ENCODE results near the gene DUSP1. TPM values are rescaled to one million over a fixed set of nuclear protein-coding genes. Genes with fewer than 3 reads are reported as not detected.
A peak's percentile ranks its signal among the peaks of the same experiment; 100 is the strongest.

The DUSP1 gene
- total and polyA plus RNA-seq, 2 of the 13 experiments (the other 11 are each of a cell fraction or from before 2014, with no cell fraction given) = 27.1 to 55.5 TPM

DNA sequence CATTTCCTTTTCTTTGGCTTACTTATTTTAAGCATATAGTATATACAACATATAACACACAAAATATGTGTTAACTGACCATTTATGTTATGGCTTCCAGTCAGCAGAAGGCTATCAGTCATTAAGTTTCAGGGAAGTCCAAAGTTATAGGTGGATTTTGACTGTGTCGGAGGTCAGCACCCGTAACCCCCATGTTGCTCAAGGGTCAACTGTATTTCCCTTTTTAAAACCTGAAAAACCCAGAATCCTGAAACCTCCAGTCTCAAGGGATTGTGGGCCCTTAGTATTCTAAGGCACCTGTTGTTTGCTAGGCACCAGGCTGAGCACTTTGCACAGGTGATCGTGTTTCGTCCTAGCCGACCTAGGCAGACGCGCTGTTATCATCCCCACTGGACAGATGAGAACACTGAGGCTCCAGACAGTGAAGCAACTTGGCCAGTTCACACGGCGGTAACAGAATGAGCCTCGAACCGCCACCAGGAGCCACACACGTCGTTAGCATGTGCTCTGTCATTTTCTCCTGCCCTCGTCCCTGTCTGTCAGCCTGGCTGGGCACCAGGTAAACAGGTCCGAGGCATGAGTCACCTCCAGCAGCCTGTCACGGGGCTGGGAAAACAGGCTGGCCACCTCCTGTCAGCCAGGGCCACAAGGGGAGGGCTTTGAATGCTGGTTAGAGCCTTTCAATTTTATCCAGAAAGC lies 39.9 kb downstream of the DUSP1 start (continued):
- TF ChIP-seq ZBTB1 (CRISPR knock-in tag; IDR thresholded peaks at IDR 0.05; ENCODE audit: borderline replicate concordance) (0 out of 2 replicates have a peak, but pooled peaks have one; percentile 51), MED1 (CRISPR knock-in tag; IDR thresholded peaks at IDR 0.05) (peak; percentile 89), HMG20A (CRISPR knock-in tag; IDR thresholded peaks at IDR 0.05; ENCODE audit: borderline replicate concordance) (peak; percentile 73; the same call in 1 of the 2 replicates), HNF4A (CRISPR knock-in tag; IDR thresholded peaks at IDR 0.05) (no peak), JUND (CRISPR knock-in tag; IDR thresholded peaks at IDR 0.05) (peak; percentile 89), SP5 (CRISPR knock-in tag; IDR thresholded peaks at IDR 0.05; ENCODE audit: borderline replicate concordance, low read depth) (0 out of 2 replicates have a peak, but pooled peaks have one; percentile 19), RBM39 (IDR thresholded peaks at IDR 0.05; ENCODE audit: low read depth, low read length, poor library complexity, severe bottlenecking) (no peak), KDM4B (CRISPR knock-in tag; IDR thresholded peaks at IDR 0.05) (0 out of 2 replicates have a peak, but pooled peaks have one; percentile 78), ZMYM4 (CRISPR knock-in tag; IDR thresholded peaks at IDR 0.05) (no peak), AKAP8 (CRISPR knock-in tag; IDR thresholded peaks at IDR 0.05) (no peak), JUNB (CRISPR knock-in tag; IDR thresholded peaks at IDR 0.05; ENCODE audit: borderline replicate concordance) (peak; percentile 71), TBX2 (CRISPR knock-in tag; IDR thresholded peaks at IDR 0.05; ENCODE audit: borderline replicate concordance) (peak; percentile 76; the same call in 1 of the 2 replicates), TMF1 (CRISPR knock-in tag; IDR thresholded peaks at IDR 0.05; ENCODE audit: low read depth) (no peak), REPIN1 (CRISPR knock-in tag; IDR thresholded peaks at IDR 0.05; ENCODE audit: borderline replicate concordance, low read depth) (no peak), EHMT2 (IDR thresholded peaks at IDR 0.05; ENCODE audit: borderline replicate concordance, low read depth, low read length) (no peak), FOXA3 (CRISPR knock-in tag; IDR thresholded peaks at IDR 0.05) (peak; percentile 92)
- TF ChIP-seq, protein P1, sequence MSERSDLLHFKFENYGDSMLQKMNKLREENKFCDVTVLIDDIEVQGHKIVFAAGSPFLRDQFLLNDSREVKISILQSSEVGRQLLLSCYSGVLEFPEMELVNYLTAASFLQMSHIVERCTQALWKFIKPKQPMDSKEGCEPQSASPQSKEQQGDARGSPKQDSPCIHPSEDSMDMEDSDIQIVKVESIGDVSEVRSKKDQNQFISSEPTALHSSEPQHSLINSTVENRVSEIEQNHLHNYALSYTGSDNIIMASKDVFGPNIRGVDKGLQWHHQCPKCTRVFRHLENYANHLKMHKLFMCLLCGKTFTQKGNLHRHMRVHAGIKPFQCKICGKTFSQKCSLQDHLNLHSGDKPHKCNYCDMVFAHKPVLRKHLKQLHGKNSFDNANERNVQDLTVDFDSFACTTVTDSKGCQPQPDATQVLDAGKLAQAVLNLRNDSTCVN (CRISPR knock-in tag; IDR thresholded peaks at IDR 0.05; ENCODE audit: borderline replicate concordance) = peak; percentile 96
- TF ChIP-seq, protein P2, sequence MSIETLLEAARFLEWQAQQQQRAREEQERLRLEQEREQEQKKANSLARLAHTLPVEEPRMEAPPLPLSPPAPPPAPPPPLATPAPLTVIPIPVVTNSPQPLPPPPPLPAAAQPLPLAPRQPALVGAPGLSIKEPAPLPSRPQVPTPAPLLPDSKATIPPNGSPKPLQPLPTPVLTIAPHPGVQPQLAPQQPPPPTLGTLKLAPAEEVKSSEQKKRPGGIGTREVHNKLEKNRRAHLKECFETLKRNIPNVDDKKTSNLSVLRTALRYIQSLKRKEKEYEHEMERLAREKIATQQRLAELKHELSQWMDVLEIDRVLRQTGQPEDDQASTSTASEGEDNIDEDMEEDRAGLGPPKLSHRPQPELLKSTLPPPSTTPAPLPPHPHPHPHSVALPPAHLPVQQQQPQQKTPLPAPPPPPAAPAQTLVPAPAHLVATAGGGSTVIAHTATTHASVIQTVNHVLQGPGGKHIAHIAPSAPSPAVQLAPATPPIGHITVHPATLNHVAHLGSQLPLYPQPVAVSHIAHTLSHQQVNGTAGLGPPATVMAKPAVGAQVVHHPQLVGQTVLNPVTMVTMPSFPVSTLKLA (IDR thresholded peaks at IDR 0.05) = peak; percentile 79
- TF ChIP-seq, protein P3, sequence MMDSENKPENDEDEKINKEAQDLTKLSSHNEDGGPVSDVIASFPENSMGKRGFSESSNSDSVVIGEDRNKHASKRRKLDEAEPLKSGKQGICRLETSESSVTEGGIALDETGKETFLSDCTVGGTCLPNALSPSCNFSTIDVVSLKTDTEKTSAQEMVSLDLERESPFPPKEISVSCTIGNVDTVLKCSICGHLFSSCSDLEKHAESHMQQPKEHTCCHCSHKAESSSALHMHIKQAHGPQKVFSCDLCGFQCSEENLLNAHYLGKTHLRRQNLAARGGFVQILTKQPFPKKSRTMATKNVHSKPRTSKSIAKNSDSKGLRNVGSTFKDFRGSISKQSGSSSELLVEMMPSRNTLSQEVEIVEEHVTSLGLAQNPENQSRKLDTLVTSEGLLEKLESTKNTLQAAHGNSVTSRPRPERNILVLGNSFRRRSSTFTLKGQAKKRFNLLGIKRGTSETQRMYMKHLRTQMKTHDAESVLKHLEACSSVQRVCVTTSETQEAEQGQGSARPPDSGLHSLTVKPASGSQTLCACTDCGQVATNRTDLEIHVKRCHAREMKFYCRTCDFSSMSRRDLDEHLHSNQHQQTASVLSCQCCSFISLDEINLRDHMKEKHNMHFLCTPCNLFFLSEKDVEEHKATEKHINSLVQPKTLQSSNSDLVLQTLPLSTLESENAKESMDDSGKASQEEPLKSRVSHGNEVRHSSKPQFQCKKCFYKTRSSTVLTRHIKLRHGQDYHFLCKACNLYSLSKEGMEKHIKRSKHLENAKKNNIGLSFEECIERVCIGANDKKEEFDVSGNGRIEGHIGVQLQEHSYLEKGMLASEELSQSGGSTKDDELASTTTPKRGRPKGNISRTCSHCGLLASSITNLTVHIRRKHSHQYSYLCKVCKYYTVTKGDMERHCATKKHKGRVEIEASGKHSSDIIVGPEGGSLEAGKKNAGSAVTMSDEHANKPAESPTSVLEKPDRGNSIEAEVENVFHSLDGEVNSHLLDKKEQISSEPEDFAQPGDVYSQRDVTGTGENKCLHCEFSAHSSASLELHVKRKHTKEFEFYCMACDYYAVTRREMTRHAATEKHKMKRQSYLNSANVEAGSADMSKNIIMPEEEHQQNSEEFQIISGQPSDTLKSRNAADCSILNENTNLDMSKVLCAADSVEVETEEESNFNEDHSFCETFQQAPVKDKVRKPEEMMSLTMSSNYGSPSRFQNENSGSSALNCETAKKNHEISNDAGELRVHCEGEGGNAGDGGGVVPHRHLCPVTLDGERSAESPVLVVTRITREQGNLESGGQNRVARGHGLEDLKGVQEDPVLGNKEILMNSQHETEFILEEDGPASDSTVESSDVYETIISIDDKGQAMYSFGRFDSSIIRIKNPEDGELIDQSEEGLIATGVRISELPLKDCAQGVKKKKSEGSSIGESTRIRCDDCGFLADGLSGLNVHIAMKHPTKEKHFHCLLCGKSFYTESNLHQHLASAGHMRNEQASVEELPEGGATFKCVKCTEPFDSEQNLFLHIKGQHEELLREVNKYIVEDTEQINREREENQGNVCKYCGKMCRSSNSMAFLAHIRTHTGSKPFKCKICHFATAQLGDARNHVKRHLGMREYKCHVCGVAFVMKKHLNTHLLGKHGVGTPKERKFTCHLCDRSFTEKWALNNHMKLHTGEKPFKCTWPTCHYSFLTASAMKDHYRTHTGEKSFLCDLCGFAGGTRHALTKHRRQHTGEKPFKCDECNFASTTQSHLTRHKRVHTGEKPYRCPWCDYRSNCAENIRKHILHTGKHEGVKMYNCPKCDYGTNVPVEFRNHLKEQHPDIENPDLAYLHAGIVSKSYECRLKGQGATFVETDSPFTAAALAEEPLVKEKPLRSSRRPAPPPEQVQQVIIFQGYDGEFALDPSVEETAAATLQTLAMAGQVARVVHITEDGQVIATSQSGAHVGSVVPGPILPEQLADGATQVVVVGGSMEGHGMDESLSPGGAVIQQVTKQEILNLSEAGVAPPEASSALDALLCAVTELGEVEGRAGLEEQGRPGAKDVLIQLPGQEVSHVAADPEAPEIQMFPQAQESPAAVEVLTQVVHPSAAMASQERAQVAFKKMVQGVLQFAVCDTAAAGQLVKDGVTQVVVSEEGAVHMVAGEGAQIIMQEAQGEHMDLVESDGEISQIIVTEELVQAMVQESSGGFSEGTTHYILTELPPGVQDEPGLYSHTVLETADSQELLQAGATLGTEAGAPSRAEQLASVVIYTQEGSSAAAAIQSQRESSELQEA (CRISPR knock-in tag; IDR thresholded peaks at IDR 0.05; ENCODE audit: not compliant biosample characterization) = no peak
